ENCODE measurements around the gene KCNG2. TPM values are rescaled to one million over a fixed set of nuclear protein-coding genes. Genes with fewer than 3 reads are reported as not detected.

KCNG2 gene
- total RNA-seq, 2 experiments from 2014 or later, result not detected

DNA sequence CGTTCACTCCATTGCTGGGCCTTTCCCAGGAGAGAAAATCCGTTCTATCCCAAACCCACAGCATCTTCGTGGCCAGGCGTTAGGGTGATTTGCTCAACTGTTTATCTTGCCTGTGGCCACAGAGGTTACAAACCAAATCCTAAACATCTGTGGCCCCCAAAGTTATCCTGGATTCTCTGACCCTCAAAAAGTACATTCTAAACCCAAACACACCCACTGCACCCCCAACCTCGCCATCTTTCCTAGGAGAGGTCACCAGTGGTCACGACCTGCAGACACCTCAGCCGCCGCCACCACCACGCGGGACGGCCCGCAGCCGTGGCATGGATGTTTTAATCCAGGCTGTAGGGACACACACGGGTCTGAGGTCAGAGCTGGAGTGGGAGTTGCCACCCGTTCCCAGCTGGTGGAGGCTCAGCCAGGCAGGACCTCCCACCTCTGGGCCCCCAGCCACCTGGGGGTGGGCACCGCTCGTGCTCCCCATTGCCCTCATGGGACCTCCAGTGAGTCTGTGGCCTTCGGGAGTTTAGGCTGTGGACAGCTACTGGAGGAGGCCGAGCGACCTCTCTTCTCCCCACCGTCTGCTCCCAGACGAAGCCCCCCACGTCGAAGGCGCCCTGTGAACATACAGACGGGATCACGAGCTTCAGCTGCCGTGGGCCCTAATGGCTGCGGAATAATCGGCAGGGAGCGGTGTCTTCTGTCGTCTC, 72.0 kb downstream of the KCNG2 start:
- Histone ChIP-seq H3K4me2 (ENCODE audit: low read length) (no peak overlapping the region), H3K4me1 (ENCODE audit: insufficient read depth, low read length, poor library complexity, severe bottlenecking) (no peaks in the 10 kb centered on the region), H2AFZ (ENCODE audit: low read length) (no peak overlapping the region), H4K20me1 (ENCODE audit: insufficient read depth, low read length) (no peaks in the 10 kb centered on the region), H3K36me3 (ENCODE audit: insufficient read depth, low read length) (no peaks in the 10 kb centered on the region), H3K9me3 (ENCODE audit: low read length) (no peaks in the 10 kb centered on the region), H3K27ac (ENCODE audit: low read depth, low read length, poor library complexity, severe bottlenecking) (no peak overlapping the region), H3K79me2 (ENCODE audit: insufficient read depth, low read depth, low read length) (no peaks in the 10 kb centered on the region), H3K9me2 (ENCODE audit: insufficient read depth, low read length) (no peaks in the 10 kb centered on the region), H3K4me3 (ENCODE audit: low read depth, low read length, poor library complexity, severe bottlenecking) (no peak overlapping the region)
- TF ChIP-seq CTCF (conservative IDR thresholded peaks at IDR 0.05; ENCODE audit: low read length) (no peak), EZH2phosphoT487 (IDR thresholded peaks at IDR 0.05; ENCODE audit: borderline replicate concordance, low read depth, low read length) (no peak)
- no peak for DNase-seq (ENCODE audit: low spot score)
- ChIA-PET POLR2A (no interaction called here), CTCF (ENCODE audit: unreplicated experiment) (no interaction called here)
- BruUV-seq (replicated peaks), result no TSS peak
- intact Hi-C loops (cut with micrococcal nuclease; ENCODE audit: unreplicated experiment), result no loop called here

- DNase-seq (ENCODE audit: low spot score), result no peak
- Histone ChIP-seq H3K27ac (ENCODE audit: low read depth, low read length, poor library complexity, severe bottlenecking) (no peak overlapping the region), H3K4me1 (ENCODE audit: insufficient read depth, low read length, poor library complexity, severe bottlenecking) (no peaks in the 10 kb centered on the region), H4K20me1 (ENCODE audit: insufficient read depth, low read length) (no peaks in the 10 kb centered on the region), H3K36me3 (ENCODE audit: insufficient read depth, low read length) (no peaks in the 10 kb centered on the region), H3K79me2 (ENCODE audit: insufficient read depth, low read depth, low read length) (no peaks in the 10 kb centered on the region), H3K9me2 (ENCODE audit: insufficient read depth, low read length) (no peaks in the 10 kb centered on the region), H3K4me3 (ENCODE audit: low read depth, low read length, poor library complexity, severe bottlenecking) (no peak overlapping the region), H3K9me3 (ENCODE audit: low read length) (no peaks in the 10 kb centered on the region), H3K4me2 (ENCODE audit: low read length) (no peak overlapping the region), H2AFZ (ENCODE audit: low read length) (no peak overlapping the region)
- ChIA-PET POLR2A (no interaction called here), CTCF (ENCODE audit: unreplicated experiment) (no interaction called here)
- TF ChIP-seq CTCF (conservative IDR thresholded peaks at IDR 0.05; ENCODE audit: low read length) (no peak), EZH2phosphoT487 (IDR thresholded peaks at IDR 0.05; ENCODE audit: borderline replicate concordance, low read depth, low read length) (no peak)
- intact Hi-C loops (cut with micrococcal nuclease; ENCODE audit: unreplicated experiment), result no loop called here
- no TSS peak for BruUV-seq (replicated peaks)
These were observed 72.7 kb downstream of the KCNG2 start for GRCh38 chr18:79870301-79871025.

- no peaks in the 10 kb centered on the region for H3K79me2 ChIP-seq (ENCODE audit: insufficient read depth, low read depth, low read length)
- no peak for DNase-seq (ENCODE audit: low spot score)
- no peak for TF ChIP-seq EZH2phosphoT487 (IDR thresholded peaks at IDR 0.05; ENCODE audit: borderline replicate concordance, low read depth, low read length)
- TF ChIP-seq CTCF (conservative IDR thresholded peaks at IDR 0.05; ENCODE audit: low read length), result no peak
- H3K9me2 ChIP-seq (ENCODE audit: insufficient read depth, low read length), result no peaks in the 10 kb centered on the region
- H4K20me1 ChIP-seq (ENCODE audit: insufficient read depth, low read length), result no peaks in the 10 kb centered on the region
- CTCF ChIA-PET (ENCODE audit: unreplicated experiment), result no interaction called here
- no TSS peak for BruUV-seq (replicated peaks)
- H3K4me3 ChIP-seq (ENCODE audit: low read depth, low read length, poor library complexity, severe bottlenecking), result no peak overlapping the region
- H3K9me3 ChIP-seq (ENCODE audit: low read length), result no peaks in the 10 kb centered on the region
- POLR2A ChIA-PET, result no interaction called here
- H3K27ac ChIP-seq (ENCODE audit: low read depth, low read length, poor library complexity, severe bottlenecking), result no peak overlapping the region
- no peaks in the 10 kb centered on the region for H3K36me3 ChIP-seq (ENCODE audit: insufficient read depth, low read length)
- no peaks in the 10 kb centered on the region for H3K4me1 ChIP-seq (ENCODE audit: insufficient read depth, low read length, poor library complexity, severe bottlenecking)
- no peak overlapping the region for H3K4me2 ChIP-seq (ENCODE audit: low read length)
- no peak overlapping the region for H2AFZ ChIP-seq (ENCODE audit: low read length)
- intact Hi-C loops (cut with micrococcal nuclease; ENCODE audit: unreplicated experiment), result no loop called here
These were observed 73.3 kb downstream of the KCNG2 start for GRCh38 chr18:79871026-79871390.

Measured in OCI-LY7 (cell line).